GM19452 (cell line): Measurements from ENCODE around the gene NOX3.
"Not testable (repeated sequence)": the region's sequence is repeated elsewhere in the genome, so short reads cannot be mapped to it uniquely, and the experiment has no call there.

Experiments used
- ATAC-seq: cut with Tn5 transposase; IDR thresholded peaks from one replicate; pipeline ENCODE4 v1.9.1; 2021; ENCODE audit not compliant: unreplicated experiment

The NOX3 gene

DNA sequence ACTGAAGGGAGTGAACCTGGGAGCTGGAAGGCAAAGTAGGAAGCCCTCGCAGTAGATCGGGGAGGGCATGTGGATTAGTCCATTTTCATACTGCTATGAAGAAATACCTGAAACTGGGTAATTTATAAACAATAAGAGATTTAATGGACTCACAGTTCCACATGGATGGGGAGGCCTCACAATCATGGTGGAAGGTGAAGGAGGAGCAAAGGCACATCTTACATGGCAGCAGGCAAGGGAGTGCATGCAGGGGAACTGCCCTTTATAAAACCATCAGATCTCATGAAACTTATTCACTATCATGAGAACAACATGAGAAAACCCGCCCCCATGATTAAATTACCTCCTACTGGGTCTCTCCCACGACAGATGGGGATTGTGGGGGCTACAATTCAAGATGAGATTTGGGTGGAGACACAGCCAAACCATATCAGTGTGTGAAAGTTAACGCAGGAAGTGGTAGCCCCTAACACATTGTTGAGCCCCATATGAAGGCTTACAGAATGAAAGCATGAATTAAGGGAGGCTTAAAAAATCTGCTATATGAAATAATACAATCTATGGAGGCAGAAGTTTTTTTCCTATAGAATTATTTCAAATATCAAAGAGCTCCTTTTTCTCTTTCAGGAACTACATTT, 15.5 kb upstream of the NOX3 start:
- not testable (repeated sequence) for ATAC-seq

DNA sequence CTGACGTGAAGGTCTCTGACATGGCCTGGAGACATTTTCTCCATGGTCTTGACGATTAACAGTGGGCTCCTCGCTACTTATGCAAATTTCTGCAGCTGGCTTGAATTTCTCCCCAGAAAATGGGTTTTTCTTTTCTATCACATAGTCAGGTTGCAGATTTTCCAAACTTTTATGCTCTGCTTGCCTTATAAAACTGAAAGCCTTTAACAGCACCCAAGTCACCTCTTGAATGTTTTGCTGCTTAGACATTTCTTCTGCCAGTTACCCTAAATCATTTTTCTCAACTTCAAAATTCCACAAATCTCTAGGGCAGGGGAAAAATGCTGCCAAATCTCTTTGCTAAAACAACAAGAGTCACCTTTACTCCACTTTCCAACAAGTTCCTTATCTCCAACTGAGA, 12.9 kb upstream of the NOX3 start:
- ATAC-seq: not testable (repeated sequence)

DNA sequence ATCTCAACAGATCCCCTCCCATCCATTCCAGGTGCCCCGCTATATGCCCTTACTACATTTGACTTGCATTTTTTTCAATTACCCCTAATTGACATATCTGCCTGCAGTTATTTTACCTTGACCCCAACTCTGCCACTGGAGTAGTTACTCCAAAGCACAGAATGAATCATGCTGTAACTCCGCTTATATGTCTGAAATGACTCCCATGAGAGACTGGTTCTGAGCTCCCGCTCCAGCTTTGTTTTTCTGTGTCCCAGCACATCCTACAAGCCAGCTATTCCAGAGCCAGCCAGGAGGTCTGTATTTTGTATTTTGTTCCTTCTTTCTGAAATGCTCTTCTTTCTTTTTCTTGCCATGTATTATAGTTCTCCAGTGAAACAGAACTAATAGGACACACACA, 10.9 kb upstream of the NOX3 start:
- ATAC-seq: no peak

DNA sequence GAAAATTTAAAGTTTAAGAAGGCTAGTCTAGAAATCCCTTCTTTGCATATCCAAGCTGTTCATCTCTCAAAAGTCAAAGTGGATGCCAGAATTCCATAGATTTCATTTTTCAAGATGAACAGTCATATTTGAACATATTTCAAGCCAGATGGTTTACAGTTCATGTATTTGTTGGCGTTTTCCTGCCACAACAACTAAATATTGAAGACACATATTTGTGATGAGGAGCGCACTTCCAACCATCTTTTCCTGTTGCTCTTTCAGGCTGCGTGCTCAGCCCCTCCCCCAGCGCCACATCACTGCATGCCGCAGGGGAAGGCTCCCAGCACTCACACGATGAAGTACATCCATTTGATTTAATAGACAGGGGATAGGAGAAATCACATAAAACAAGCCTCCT, 5.9 kb upstream of the NOX3 start:
- no peak for ATAC-seq

DNA sequence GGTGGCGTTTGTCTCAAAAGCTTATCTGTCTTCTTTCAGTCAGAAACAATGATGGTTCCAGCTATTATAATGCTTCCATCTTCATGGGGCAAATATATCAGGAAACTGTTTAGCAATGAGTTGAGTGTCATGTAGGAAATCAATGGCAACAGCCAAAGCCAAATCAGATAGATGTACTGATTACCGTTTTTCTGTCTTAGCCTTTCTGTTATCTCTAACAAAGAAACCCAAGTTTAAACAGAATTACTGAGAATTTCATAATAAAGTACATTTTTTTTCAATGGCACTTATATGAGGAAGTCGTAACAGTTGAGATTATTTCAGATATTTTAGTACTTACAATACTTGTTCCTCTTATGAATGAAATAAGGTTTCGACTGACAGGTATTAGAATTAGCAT, 1.2 kb downstream of the NOX3 start:
- ATAC-seq: no peak

DNA sequence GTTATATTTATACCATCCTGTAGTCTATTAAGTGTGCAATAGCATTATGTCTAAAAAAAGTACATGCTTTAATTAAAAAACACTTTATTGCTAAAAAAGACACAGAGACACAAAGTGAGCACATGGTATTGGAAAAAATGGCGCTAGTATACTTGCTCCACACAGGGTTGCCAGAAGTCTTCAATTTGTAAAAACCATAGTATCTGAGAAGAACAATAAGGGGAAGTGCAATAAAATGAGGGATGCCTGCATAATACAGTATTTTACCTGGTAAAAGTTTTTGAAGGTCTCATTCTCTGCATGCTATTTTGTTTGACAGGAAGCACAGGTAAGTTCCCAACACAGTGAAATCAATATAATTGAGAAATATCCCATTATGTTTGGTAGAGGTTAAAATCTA, 1.6 kb downstream of the NOX3 start:
- ATAC-seq: no peak

DNA sequence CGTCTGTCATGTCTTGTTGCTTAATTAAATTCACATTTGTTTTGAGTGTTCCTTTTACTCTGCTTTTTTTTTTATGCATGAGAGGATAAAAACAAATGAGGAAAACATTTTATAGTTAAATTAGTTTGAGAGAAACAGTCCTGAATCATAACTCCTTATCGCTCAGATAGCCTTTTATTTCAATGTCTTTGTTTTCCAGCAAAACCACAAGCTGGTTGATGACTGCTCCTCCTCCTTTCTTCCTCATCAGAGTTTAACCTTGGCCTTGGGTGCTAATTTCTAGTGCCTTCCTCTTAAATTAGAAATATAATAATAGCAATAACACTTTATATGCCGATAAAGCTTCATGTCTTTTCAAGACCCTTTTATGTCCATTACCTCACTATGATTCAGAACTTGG, 3.1 kb downstream of the NOX3 start:
- ATAC-seq: no peak

DNA sequence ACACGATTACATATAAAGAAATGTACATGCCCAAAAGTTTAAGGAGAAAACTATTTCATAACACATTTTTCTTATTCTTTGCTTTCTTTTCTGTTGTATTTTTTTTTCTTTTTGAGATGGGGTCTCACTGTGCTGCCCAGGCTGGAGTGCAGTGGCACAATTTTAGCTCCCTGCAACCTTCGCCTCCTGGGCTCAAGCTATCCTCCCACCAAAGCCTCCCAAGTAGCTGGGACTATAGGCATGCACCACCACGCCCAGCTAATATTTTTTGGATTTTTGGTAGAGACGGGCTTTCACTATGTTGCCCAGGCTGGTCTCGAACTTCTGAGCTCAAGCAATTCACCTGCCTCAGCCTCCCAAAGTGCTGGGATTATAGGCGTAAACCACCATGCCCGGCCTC, 4.1 kb downstream of the NOX3 start:
- not testable (repeated sequence) for ATAC-seq

DNA sequence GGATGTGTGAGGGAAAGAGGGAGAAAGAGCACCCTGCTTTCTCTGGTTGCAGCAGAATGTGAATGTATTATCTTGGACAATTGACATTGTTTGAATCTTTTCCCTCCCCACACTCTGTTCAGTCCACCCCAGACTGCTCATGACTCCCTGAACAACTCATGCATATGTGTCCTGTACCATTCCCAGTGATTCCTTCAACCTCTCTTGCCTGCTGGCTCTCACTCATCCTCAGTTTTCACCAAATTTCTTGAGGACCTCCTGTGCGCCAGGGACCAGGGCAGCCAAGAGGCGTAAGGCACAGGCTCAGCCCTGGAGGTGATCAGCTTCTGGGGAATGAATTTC, 5.4 kb downstream of the NOX3 start:
- no peak for ATAC-seq

DNA sequence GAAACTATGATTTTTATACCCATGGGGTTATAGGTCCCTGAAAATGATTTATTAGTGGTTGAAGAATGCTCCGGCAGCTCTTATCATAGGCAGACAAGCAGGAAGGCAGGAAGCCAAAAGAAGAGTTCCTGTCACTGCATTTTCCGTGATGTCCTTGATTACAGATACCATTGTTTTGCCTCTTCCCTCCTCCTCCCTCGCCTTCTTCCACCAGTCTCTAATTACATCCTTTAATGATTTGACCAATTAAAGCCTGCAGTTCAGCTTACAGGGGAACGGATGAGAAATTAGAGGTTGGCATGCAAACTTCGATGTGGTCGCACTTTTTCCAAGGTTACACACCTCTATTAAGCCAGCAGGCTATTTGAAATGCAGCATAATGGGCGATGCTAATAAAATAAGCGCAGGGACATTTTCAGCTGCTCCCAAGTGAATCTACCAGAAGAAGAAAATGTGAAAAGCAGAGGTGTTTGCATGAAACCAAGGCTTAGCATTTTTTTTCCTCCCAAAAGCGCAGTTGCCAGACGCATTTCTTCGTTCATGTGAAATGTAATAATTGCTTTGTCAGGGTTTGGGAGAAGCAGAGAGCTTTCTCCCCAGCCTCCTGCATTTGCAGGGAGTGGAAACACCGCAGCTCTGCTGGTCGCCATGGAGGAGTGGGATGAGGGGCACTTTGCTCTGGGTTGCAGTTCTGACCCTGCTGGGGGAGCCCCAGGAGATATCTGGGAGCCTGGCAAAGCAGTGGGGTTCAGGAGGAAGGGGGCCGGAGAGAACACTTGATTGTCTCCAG, 6.0 kb downstream of the NOX3 start:
- no peak for ATAC-seq

DNA sequence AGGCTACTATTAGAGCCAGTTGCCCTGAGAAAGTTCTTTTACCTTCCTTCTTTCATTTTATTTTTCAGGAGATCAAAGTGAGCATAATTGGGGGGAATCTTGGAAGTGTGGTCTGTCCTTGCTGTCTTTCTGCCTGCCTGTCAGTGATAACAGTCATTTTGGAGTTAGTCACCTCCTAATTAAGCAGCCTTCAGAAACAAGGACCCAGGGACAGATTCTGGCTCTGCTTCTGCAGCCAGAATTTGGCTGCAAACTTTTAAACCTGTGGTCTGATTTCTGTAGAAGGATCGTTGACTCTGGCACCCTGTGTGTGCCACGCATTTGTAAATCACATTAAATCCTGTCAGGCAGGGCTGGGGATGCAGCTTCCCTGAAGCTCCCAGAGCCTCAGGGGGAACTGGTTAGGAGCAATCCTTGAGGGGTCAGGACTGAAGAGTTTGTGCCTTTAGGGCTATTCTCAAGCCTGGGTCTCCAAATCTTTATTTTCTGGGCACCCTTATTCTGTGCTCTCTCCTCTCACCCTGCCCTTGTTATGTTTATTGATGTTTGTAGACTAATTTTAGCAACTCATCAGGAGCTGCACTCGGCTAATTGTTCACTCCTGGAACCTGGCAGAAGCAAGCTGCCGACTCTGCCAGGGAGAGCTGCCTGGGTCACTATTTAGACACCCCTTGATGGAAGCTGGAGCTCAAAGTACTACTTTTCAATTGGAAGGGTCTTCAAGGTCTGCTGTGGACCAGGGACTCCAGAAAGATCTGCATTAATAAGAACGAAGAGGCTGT, 6.8 kb downstream of the NOX3 start:
- no peak for ATAC-seq

DNA sequence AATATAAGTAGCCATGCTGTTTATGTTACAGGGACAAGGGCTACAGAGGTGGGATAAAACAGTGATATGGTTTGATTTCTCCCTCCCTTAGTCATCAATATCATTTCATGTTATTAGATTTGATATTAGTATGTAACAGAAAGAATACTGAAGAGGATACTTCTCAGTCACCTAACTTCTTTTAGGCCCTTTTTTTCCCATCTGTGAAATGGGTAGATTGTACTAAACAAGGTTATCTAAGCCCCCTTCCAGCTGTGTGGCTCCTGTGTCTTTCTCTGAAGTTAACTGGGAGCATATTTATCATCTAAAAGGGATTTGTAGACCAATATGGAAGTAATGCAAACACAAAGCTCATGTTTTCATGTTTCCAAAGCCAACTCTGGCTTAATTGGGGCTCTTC, 7.7 kb downstream of the NOX3 start:
- ATAC-seq: no peak

DNA sequence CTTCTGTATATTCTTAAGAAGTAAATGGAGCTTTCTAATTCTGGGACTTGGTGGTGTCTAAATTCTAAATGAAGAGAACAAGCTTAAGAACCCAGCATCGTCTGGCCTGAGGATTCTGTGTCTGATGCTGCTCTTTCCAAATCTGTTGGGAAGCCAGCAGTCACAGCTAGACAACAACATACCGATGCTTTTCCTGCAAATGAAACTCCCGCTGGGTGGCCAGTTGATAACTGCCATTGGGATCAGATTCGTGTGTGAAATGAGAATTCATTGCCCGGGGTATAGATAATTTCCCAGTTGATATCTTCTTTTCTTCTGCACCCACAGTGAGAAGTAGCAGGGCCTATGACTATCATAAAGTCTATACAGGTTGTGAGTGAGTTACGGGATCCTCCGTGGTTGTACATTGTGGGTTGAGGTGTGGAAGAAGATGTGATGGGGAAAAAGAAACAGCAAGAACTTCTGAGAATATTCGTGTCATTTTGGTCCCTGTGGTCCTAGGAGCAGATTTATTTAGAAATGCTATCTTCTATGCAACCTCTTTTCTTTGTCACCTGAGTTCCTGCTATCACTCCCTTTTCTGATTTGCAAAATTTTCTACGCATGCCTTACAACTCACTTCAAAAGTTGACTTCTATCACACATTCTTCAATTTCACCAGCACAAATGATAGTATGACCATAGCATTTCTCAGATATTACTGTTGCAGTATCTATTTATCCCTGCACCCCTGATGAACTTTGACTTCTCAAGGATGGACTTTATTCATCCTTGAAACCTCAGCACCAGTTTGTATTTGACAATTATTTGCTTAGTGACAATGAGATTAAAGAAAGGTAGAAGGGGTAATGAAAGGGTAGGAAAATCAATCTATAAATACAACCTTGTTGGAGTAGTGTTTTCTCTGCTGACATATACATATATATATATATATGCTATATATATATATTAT, 10.4 kb downstream of the NOX3 start:
- no peak for ATAC-seq

DNA sequence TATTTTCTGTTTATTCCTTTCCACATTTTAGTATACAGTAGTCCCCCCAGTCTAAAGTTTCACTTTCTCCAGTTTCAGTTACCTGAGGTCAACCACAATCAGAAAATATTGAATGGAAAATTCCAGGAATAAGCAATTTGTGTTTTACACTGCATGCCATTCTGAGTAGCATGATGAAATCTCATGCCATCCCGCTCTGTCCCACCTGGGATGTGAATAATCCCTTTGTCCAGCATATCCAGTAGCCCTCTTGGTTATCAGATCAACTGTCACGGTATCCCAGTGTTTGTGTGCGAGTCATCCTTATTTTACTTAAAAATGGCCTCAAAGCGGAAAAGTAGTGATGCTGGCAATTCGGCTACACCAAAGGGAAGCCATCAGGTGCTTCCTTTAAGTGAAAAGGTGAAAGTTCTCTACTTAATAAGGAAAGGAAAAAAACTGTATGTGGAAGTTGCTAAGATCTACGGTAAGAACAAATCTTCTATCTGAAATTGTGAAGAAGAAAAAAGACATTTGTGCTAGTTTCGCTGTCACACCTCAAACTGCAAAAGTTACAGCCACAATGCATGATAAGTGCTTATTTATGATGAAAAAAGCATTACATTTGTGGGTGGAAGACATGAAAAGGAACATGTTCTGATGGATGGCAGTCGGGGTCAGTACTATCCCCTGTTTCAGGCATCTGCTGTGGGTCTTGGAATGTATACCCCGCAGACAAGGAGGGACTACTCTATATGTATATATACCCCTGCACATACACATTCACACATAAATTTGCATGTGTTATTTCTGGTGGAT, 11.3 kb downstream of the NOX3 start:
- no peak for ATAC-seq

DNA sequence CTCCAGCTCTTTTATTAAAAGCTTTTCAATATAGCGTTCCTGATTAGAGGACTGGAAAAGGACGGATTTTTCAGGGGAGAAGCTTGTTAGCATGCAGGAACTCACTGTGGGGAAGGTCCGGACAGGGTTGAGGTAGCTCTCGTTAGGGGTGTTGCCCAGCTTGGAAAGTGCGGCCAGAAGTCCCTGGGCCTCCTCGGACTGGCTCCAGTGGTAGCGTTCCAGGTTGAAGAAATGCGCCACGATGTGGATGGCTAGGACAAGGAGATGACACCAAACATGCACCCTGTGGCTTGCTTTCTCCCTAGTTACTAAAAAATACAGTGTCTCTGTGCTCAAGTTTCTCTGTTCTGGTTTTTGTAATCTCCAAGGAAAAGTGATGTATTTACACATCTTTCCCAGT, 12.5 kb downstream of the NOX3 start:
- ATAC-seq: no peak

DNA sequence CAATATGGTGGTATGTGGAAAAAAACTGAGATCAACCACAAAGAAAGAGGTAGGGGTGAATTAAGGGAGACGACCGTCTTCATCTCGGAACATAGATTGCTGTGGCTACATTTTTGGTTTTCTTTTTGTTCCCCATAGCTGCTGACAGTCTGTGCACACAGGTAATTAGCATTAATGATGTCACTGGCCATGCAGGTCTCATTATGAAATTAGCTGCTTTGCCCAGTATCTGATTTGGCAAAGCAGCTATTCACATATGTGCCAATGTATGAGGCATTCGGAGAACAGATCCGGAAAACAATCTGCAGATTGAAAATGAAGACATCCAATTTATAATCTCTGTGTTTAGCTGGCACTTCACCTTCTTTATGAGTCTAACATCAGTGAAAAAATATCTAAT, 13.1 kb downstream of the NOX3 start:
- no peak for ATAC-seq

DNA sequence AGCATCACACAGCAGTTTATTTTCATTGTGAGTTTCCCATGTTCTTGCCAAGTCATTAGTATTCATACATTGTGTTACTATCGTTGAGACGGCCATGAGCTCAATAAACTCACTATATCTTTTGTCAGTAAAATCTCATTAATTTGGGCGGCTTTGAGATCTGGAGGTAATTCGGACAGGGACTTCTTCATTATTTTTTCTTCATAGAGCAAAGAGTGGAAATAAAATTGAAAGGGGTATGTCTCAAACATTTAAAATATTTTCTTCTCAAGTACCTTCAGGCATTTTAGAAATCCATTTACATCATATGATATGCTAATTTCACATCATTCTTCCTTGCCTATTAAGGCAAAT, 14.6 kb downstream of the NOX3 start:
- ATAC-seq: no peak

DNA sequence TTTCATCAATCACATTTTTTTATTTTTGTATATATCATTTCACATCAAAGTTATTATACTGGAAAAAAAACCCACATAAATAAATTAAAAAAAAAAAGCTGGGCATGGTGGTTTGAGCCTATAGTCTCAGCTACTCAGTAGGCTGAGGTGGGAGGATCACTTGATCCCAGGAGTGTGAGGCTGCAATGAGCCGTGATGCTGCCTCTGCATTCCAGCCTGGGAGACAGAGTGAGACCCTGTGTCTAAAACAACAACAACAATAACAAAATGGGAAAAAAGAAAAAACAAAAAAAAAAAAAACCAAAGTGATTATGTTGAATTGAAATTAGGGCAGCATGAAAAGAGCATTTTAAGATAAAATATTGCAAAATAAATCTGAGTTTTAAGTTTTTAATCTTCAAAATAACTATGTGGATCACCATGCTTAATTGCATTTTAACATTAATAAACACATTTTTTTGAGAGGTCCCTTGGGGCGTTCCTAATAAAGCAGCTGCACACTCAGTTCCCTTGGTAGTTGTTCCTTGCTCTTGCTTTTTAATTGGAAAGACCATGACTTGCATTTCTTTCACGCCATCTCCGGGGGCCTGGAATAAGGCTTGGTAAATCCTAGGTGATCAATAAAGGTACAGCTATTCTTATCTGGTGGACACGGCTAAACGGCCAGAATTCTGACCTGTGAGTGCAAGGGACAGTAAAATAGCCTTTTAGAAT, 15.1 kb downstream of the NOX3 start:
- ATAC-seq: no peak

DNA sequence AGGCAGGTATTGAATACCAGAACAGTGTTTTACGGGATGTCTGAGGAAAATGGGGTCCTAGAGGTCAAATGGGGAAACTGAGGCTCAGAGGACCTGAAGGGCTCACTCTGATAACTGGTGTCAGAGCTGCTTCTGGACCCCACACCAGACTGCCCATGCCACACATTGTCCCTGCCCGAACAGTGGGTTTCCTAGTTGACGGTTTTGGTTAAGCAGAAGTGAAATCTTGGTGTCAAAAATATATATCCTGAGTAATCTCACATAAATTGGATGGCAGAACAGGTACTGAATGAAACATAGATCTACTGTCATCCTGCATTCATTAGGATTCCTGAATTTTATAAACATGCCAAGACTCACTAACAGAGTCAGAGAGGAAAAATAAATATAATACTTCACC, 16.3 kb downstream of the NOX3 start:
- no peak for ATAC-seq
